ENCODE data around the gene PFN3.

PFN3 gene

GRCh38 chr5:177430972-177431316 lies 30.5 kb upstream of the PFN3 start:
- H4K8ac ChIP-seq (ENCODE audit: low read depth, low read length): no peak overlapping the region
- H3K9ac ChIP-seq (ENCODE audit: low read length): no peak overlapping the region
- H2BK120ac ChIP-seq (ENCODE audit: insufficient read depth, low read length, poor library complexity): no peak overlapping the region
- H3K27ac ChIP-seq (ENCODE audit: low read depth, low read length): no peak overlapping the region
- H4K91ac ChIP-seq (ENCODE audit: low read depth, low read length): no peak overlapping the region
- no peak overlapping the region for H2BK5ac ChIP-seq (ENCODE audit: low read depth, low read length, poor library complexity)
- no peak overlapping the region for H4K12ac ChIP-seq (ENCODE audit: low read depth, low read length)
- H3K4me1 ChIP-seq (ENCODE audit: control insufficient read depth in 1 of 2, insufficient read depth in 2 of 2, low read length in 2 of 2): peaks cover 8 to 10% of the 10 kb centered on the region in 2 experiments
- no peak overlapping the region for H2AFZ ChIP-seq (ENCODE audit: insufficient read depth, low read length, poor library complexity)
- no peak overlapping the region for H2BK12ac ChIP-seq (ENCODE audit: low read length)
- no peak overlapping the region for H3K18ac ChIP-seq (ENCODE audit: low read length)
- no peak overlapping the region for H2AK5ac ChIP-seq (ENCODE audit: low read length)
- no peak overlapping the region for H3K14ac ChIP-seq (ENCODE audit: low read length)
- H3K79me1 ChIP-seq (ENCODE audit: low read length): peaks cover 4% of the 10 kb centered on the region
- peaks cover 4% of the 10 kb centered on the region for H3K79me2 ChIP-seq (ENCODE audit: control insufficient read depth, insufficient read depth, low read length, poor library complexity)
- peaks cover 43 to 49% of the 10 kb centered on the region in 2 experiments for H3K36me3 ChIP-seq (ENCODE audit: control insufficient read depth in 1 of 2, insufficient read depth in 2 of 2, low read length in 2 of 2)
- no peak overlapping the region for H3K23ac ChIP-seq (ENCODE audit: low read length)
- H3K4me2 ChIP-seq (ENCODE audit: low read length): no peak overlapping the region
- no peaks in the 10 kb centered on the region for H3K27me3 ChIP-seq (ENCODE audit: insufficient read depth, low read length)
- WGBS (ENCODE audit: extremely low coverage, insufficient coverage, insufficient read length): no CpG with 5 or more reads among the region's 7 CpGs
- no peak for DNase-seq
- H3K4me3 ChIP-seq (ENCODE audit: low read depth, low read length): no peak overlapping the region
- no peaks in the 10 kb centered on the region for H3K9me3 ChIP-seq (ENCODE audit: insufficient read depth, low read depth, low read length)
- no peak overlapping the region for H3K4ac ChIP-seq (ENCODE audit: low read depth, low read length)

GRCh38 chr5:177430140-177430951 lies 29.9 kb upstream of the PFN3 start:
- H3K4me1 ChIP-seq (ENCODE audit: control insufficient read depth in 1 of 2, insufficient read depth in 2 of 2, low read length in 2 of 2): peaks cover 13 to 14% of the 10 kb centered on the region in 2 experiments
- no peak overlapping the region for H2BK5ac ChIP-seq (ENCODE audit: low read depth, low read length, poor library complexity)
- H3K23ac ChIP-seq (ENCODE audit: low read length): no peak overlapping the region
- H3K9ac ChIP-seq (ENCODE audit: low read length): no peak overlapping the region
- H3K27me3 ChIP-seq (ENCODE audit: insufficient read depth, low read length): no peaks in the 10 kb centered on the region
- peaks cover 9% of the 10 kb centered on the region for H3K79me1 ChIP-seq (ENCODE audit: low read length)
- H3K18ac ChIP-seq (ENCODE audit: low read length): no peak overlapping the region
- no peak for DNase-seq
- H3K4me3 ChIP-seq (ENCODE audit: low read depth, low read length): no peak overlapping the region
- H4K12ac ChIP-seq (ENCODE audit: low read depth, low read length): no peak overlapping the region
- H2BK120ac ChIP-seq (ENCODE audit: insufficient read depth, low read length, poor library complexity): no peak overlapping the region
- no CpG with 5 or more reads among the region's 26 CpGs for WGBS (ENCODE audit: extremely low coverage, insufficient coverage, insufficient read length)
- no peak overlapping the region for H2AK5ac ChIP-seq (ENCODE audit: low read length)
- no peak overlapping the region for H4K8ac ChIP-seq (ENCODE audit: low read depth, low read length)
- no peak overlapping the region for H3K27ac ChIP-seq (ENCODE audit: low read depth, low read length)
- H3K14ac ChIP-seq (ENCODE audit: low read length): no peak overlapping the region
- no peak overlapping the region for H4K91ac ChIP-seq (ENCODE audit: low read depth, low read length)
- no peak overlapping the region for H3K4ac ChIP-seq (ENCODE audit: low read depth, low read length)
- H3K79me2 ChIP-seq (ENCODE audit: control insufficient read depth, insufficient read depth, low read length, poor library complexity): peaks cover 5% of the 10 kb centered on the region
- no peak overlapping the region for H2BK12ac ChIP-seq (ENCODE audit: low read length)
- H2AFZ ChIP-seq (ENCODE audit: insufficient read depth, low read length, poor library complexity): no peak overlapping the region
- H3K36me3 ChIP-seq (ENCODE audit: control insufficient read depth in 1 of 2, insufficient read depth in 2 of 2, low read length in 2 of 2): peaks cover 40 to 44% of the 10 kb centered on the region in 2 experiments
- no peaks in the 10 kb centered on the region for H3K9me3 ChIP-seq (ENCODE audit: insufficient read depth, low read depth, low read length)
- no peak overlapping the region for H3K4me2 ChIP-seq (ENCODE audit: low read length)

- Histone ChIP-seq H3K4me2 (ENCODE audit: low read length) (no peak overlapping the region), H3K4me1 (ENCODE audit: control insufficient read depth in 1 of 2, insufficient read depth in 2 of 2, low read length in 2 of 2) (peaks cover 13 to 14% of the 10 kb centered on the region in 2 experiments), H4K12ac (ENCODE audit: low read depth, low read length) (no peak overlapping the region), H3K36me3 (ENCODE audit: control insufficient read depth in 1 of 2, insufficient read depth in 2 of 2, low read length in 2 of 2) (peaks cover 30 to 35% of the 10 kb centered on the region in 2 experiments), H3K4ac (ENCODE audit: low read depth, low read length) (no peak overlapping the region), H2AFZ (ENCODE audit: insufficient read depth, low read length, poor library complexity) (no peak overlapping the region), H2AK5ac (ENCODE audit: low read length) (no peak overlapping the region), H3K79me2 (ENCODE audit: control insufficient read depth, insufficient read depth, low read length, poor library complexity) (peaks cover 5% of the 10 kb centered on the region), H3K27me3 (ENCODE audit: insufficient read depth, low read length) (no peaks in the 10 kb centered on the region), H2BK5ac (ENCODE audit: low read depth, low read length, poor library complexity) (no peak overlapping the region), H3K9me3 (ENCODE audit: insufficient read depth, low read depth, low read length) (no peaks in the 10 kb centered on the region), H3K79me1 (ENCODE audit: low read length) (peaks cover 9% of the 10 kb centered on the region), H3K27ac (ENCODE audit: low read depth, low read length) (no peak overlapping the region), H3K9ac (ENCODE audit: low read length) (no peak overlapping the region), H3K14ac (ENCODE audit: low read length) (no peak overlapping the region), H2BK12ac (ENCODE audit: low read length) (no peak overlapping the region), H3K23ac (ENCODE audit: low read length) (no peak overlapping the region), H4K8ac (ENCODE audit: low read depth, low read length) (no peak overlapping the region), H4K91ac (ENCODE audit: low read depth, low read length) (no peak overlapping the region), H3K4me3 (ENCODE audit: low read depth, low read length) (peak overlapping the region; percentile 8), H2BK120ac (ENCODE audit: insufficient read depth, low read length, poor library complexity) (no peak overlapping the region), H3K18ac (ENCODE audit: low read length) (no peak overlapping the region)
- peak; percentile 31 to 33 for DNase-seq
- no CpG with 5 or more reads among the region's 6 CpGs for WGBS (ENCODE audit: extremely low coverage, insufficient coverage, insufficient read length)
These were observed 29.0 kb upstream of the PFN3 start for GRCh38 chr5:177429248-177430040.

- H3K9me3 ChIP-seq (ENCODE audit: insufficient read depth, low read depth, low read length): no peaks in the 10 kb centered on the region
These were observed 28.2 kb upstream of the PFN3 start for GRCh38 chr5:177428574-177429217.

More at GRCh38 chr5:177428574-177429217, 28.2 kb upstream of the PFN3 start:
- DNase-seq: no peak
- no peak overlapping the region for H3K4me3 ChIP-seq (ENCODE audit: low read depth, low read length)
- no CpG with 5 or more reads among the region's 10 CpGs for WGBS (ENCODE audit: extremely low coverage, insufficient coverage, insufficient read length)
- H2BK5ac ChIP-seq (ENCODE audit: low read depth, low read length, poor library complexity): no peak overlapping the region
- H2AFZ ChIP-seq (ENCODE audit: insufficient read depth, low read length, poor library complexity): no peak overlapping the region
- peaks cover 13 to 14% of the 10 kb centered on the region in 2 experiments for H3K4me1 ChIP-seq (ENCODE audit: control insufficient read depth in 1 of 2, insufficient read depth in 2 of 2, low read length in 2 of 2)
- no peak overlapping the region for H3K4me2 ChIP-seq (ENCODE audit: low read length)
- H4K91ac ChIP-seq (ENCODE audit: low read depth, low read length): no peak overlapping the region
- H4K8ac ChIP-seq (ENCODE audit: low read depth, low read length): no peak overlapping the region
- H3K79me1 ChIP-seq (ENCODE audit: low read length): peaks cover 9% of the 10 kb centered on the region
- no peak overlapping the region for H3K4ac ChIP-seq (ENCODE audit: low read depth, low read length)
- H3K9ac ChIP-seq (ENCODE audit: low read length): no peak overlapping the region
- no peak overlapping the region for H3K14ac ChIP-seq (ENCODE audit: low read length)
- peaks cover 5% of the 10 kb centered on the region for H3K79me2 ChIP-seq (ENCODE audit: control insufficient read depth, insufficient read depth, low read length, poor library complexity)
- peaks cover 23 to 27% of the 10 kb centered on the region in 2 experiments for H3K36me3 ChIP-seq (ENCODE audit: control insufficient read depth in 1 of 2, insufficient read depth in 2 of 2, low read length in 2 of 2)
- H3K18ac ChIP-seq (ENCODE audit: low read length): no peak overlapping the region
- H3K27ac ChIP-seq (ENCODE audit: low read depth, low read length): no peak overlapping the region
- no peak overlapping the region for H3K23ac ChIP-seq (ENCODE audit: low read length)
- H4K12ac ChIP-seq (ENCODE audit: low read depth, low read length): no peak overlapping the region
- H3K27me3 ChIP-seq (ENCODE audit: insufficient read depth, low read length): no peaks in the 10 kb centered on the region
- no peak overlapping the region for H2BK12ac ChIP-seq (ENCODE audit: low read length)
- H2AK5ac ChIP-seq (ENCODE audit: low read length): no peak overlapping the region
- no peak overlapping the region for H2BK120ac ChIP-seq (ENCODE audit: insufficient read depth, low read length, poor library complexity)
